H9 (cell line): Measurements from ENCODE around the gene NEK6. TPM values are rescaled to one million over a fixed set of nuclear protein-coding genes. Genes with fewer than 3 reads are reported as not detected.

Source experiments
- DNase-seq: peaks from one replicate; pipeline ENCODE4 v3.0.0-alpha.2; 2017
- H2AFZ ChIP-seq: one replicate; pipeline ENCODE4 v1.6.1; 2013; ENCODE audit warnings: mild to moderate bottlenecking, low read length, control low read depth, moderate library complexity
- H2AK5ac ChIP-seq: 2 replicates; pipeline ENCODE4 v1.6.1; 2013; ENCODE audit warnings: low read length, control low read depth, mixed read lengths; ENCODE audit not compliant: insufficient read length
- H2BK120ac ChIP-seq: one replicate; pipeline ENCODE4 v1.6.1; 2013; ENCODE audit warnings: low read depth, mild to moderate bottlenecking, low read length, control low read depth, inconsistent platforms; ENCODE audit not compliant: poor library complexity, severe bottlenecking
- H2BK12ac ChIP-seq: 2 replicates; pipeline ENCODE4 v1.6.1; 2013; ENCODE audit warnings: low read length, control low read depth, mixed read lengths, low read depth; ENCODE audit not compliant: insufficient read length
- H2BK15ac ChIP-seq: 2 replicates; pipeline ENCODE4 v1.6.1; 2013; ENCODE audit warnings: low read depth, low read length, control low read depth
- H2BK20ac ChIP-seq: one replicate; pipeline ENCODE4 v1.6.1; 2013; ENCODE audit warnings: low read depth, mild to moderate bottlenecking, low read length, control low read depth, inconsistent platforms; ENCODE audit not compliant: poor library complexity, severe bottlenecking
- H2BK5ac ChIP-seq: 2 replicates; pipeline ENCODE4 v1.6.1; 2013; ENCODE audit warnings: low read length, control low read depth, mixed read lengths; ENCODE audit not compliant: insufficient read length
- H3K14ac ChIP-seq: 2 replicates; pipeline ENCODE4 v1.6.1; 2013; ENCODE audit warnings: low read length, control low read depth; ENCODE audit not compliant: insufficient read depth
- H3K18ac ChIP-seq: 2 replicates; pipeline ENCODE4 v1.6.1; 2013; ENCODE audit warnings: low read depth, mild to moderate bottlenecking, mixed read lengths, low read length, control low read depth; ENCODE audit not compliant: insufficient read length
- H3K23ac ChIP-seq: 2 replicates; pipeline ENCODE4 v1.6.1; 2013; ENCODE audit warnings: low read length, control low read depth, mixed read lengths, low read depth; ENCODE audit not compliant: insufficient read length
- H3K23me2 ChIP-seq: 2 replicates; pipeline ENCODE4 v1.6.1; 2013; ENCODE audit warnings: low read depth, mild to moderate bottlenecking, mixed read lengths, low read length, control low read depth; ENCODE audit not compliant: insufficient read length, poor library complexity, severe bottlenecking
- H3K27ac ChIP-seq: 2 replicates; pipeline ENCODE4 v1.5.1; 2013; ENCODE audit warnings: low read length, control low read depth, mixed read lengths, low read depth; ENCODE audit not compliant: insufficient read length
- H3K27me3 ChIP-seq: 2 replicates; pipeline ENCODE4 v1.6.1; 2013; ENCODE audit warnings: low read length, control low read depth, inconsistent platforms; ENCODE audit not compliant: insufficient read depth
- H3K4ac ChIP-seq: 2 replicates; pipeline ENCODE4 v1.6.1; 2013; ENCODE audit warnings: low read depth, mild to moderate bottlenecking, control low read depth, inconsistent platforms, low read length, moderate library complexity
- H3K4me1 ChIP-seq: 2 replicates; pipeline ENCODE4 v1.6.1; 2013; ENCODE audit warnings: low read length, control low read depth, inconsistent platforms; ENCODE audit not compliant: insufficient read depth
- H3K4me2 ChIP-seq: 2 replicates; pipeline ENCODE4 v1.6.1; 2013; ENCODE audit warnings: low read length, control low read depth, mixed read lengths; ENCODE audit not compliant: insufficient read length, insufficient read depth
- H3K56ac ChIP-seq: 2 replicates; pipeline ENCODE4 v1.6.1; 2013; ENCODE audit warnings: low read depth, mild to moderate bottlenecking, mixed read lengths, low read length, control low read depth; ENCODE audit not compliant: insufficient read length
- H3K79me1 ChIP-seq: 2 replicates; pipeline ENCODE4 v1.6.1; 2013; ENCODE audit warnings: low read depth, mild to moderate bottlenecking, moderate library complexity, low read length, control low read depth, inconsistent platforms; ENCODE audit not compliant: insufficient read depth, poor library complexity, severe bottlenecking
- H3K79me2 ChIP-seq: 2 replicates; pipeline ENCODE4 v1.6.1; 2013; ENCODE audit warnings: low read length, control low read depth, inconsistent platforms; ENCODE audit not compliant: insufficient read depth
- H3K9ac ChIP-seq: 2 replicates; pipeline ENCODE4 v1.6.1; 2013; ENCODE audit warnings: low read length, control low read depth, mixed read lengths; ENCODE audit not compliant: insufficient read length; ENCODE audit errors: extremely low read depth
- H3K9me3 ChIP-seq: one replicate; pipeline ENCODE4 v1.6.1; 2013; ENCODE audit warnings: low read depth, low read length, inconsistent platforms; ENCODE audit not compliant: control insufficient read depth
- H3T11ph ChIP-seq: one replicate; pipeline ENCODE4 v1.6.1; 2013; ENCODE audit warnings: mild to moderate bottlenecking, low read length, control low read depth, inconsistent platforms
- H4K20me1 ChIP-seq: one replicate; pipeline ENCODE4 v1.6.1; 2013; ENCODE audit not compliant: control insufficient read depth, insufficient read length, insufficient read depth
- H4K5ac ChIP-seq: 2 replicates; pipeline ENCODE4 v1.6.1; 2013; ENCODE audit warnings: low read depth, mild to moderate bottlenecking, mixed read lengths, low read length, control low read depth; ENCODE audit not compliant: insufficient read length
- H4K8ac ChIP-seq: replicated peaks from 2 replicates; pipeline ENCODE4 v1.6.1; 2013; ENCODE audit warnings: low read length, control low read depth, mixed read lengths, low read depth; ENCODE audit not compliant: insufficient read length
- H4K91ac ChIP-seq: 2 replicates; pipeline ENCODE4 v1.6.1; 2013; ENCODE audit warnings: low read depth, mild to moderate bottlenecking, moderate library complexity, mixed read lengths, low read length, control low read depth; ENCODE audit not compliant: insufficient read length
- H3K27ac Mint-ChIP-seq, 3 experiments: 2 replicates in 2 of 3; 3 replicates in 1 of 3; pipeline ENCODE4 v1.8.0; 2020 to 2021; ENCODE audit warnings: mixed read lengths in 3 of 3, mild to moderate bottlenecking in 1 of 3, moderate library complexity in 1 of 3
- H3K27me3 Mint-ChIP-seq: 2 replicates; pipeline ENCODE4 v1.8.0; 2021; ENCODE audit warnings: low read depth, mild to moderate bottlenecking, moderate library complexity, mixed read lengths
- H3K36me3 Mint-ChIP-seq, 3 experiments: 2 replicates in 2 of 3; 3 replicates in 1 of 3; pipeline ENCODE4 v1.8.0; 2020 to 2021; ENCODE audit warnings: low read depth in 3 of 3, mixed read lengths in 3 of 3; ENCODE audit not compliant: insufficient read depth in 1 of 3
- H3K4me1 Mint-ChIP-seq, 2 experiments: 2 replicates each; pipeline ENCODE4 v1.8.0; 2020; ENCODE audit warnings: mixed read lengths in 2 of 2
- H3K4me3 Mint-ChIP-seq, 2 experiments: 2 replicates in 1 of 2; 3 replicates in 1 of 2; pipeline ENCODE4 v1.8.0; 2020 to 2021; ENCODE audit warnings: mild to moderate bottlenecking in 2 of 2, mixed read lengths in 2 of 2, moderate library complexity in 1 of 2
- H3K9me3 Mint-ChIP-seq, 2 experiments: 2 replicates in 1 of 2; 3 replicates in 1 of 2; pipeline ENCODE4 v1.8.0; 2020; ENCODE audit warnings: mild to moderate bottlenecking in 2 of 2, mixed read lengths in 2 of 2, moderate library complexity in 1 of 2
- WGBS: extraction: QIAGEN DNeasy Blood & Tissue Kit; methylation state at CpG from one replicate; pipeline ENCODE4 v1.1.7; 2013; ENCODE audit warnings: missing lambda C conversion rate, low lambda C conversion rate, mixed read lengths; ENCODE audit not compliant: insufficient read length; ENCODE audit errors: extremely low coverage; 5-methylcytosine and 5-hydroxymethylcytosine counted together
- total RNA-seq: library from RNA; stranded (reverse); gene quantifications from 2 replicates; pipeline ENCODE4 v1.2.1, GENCODE V29; 2021
- TF ChIP-seq, protein P1 (sequence below): fragments of 200-600 bp; sonication (generic); conservative IDR thresholded peaks from 3 replicates; pipeline ENCODE4 v1.8.0; 2021; ENCODE audit warnings: antibody characterized with exemption, mild to moderate bottlenecking

NEK6 gene
- total RNA-seq, 1 experiment from 2014 or later: 14.3 TPM

DNA sequence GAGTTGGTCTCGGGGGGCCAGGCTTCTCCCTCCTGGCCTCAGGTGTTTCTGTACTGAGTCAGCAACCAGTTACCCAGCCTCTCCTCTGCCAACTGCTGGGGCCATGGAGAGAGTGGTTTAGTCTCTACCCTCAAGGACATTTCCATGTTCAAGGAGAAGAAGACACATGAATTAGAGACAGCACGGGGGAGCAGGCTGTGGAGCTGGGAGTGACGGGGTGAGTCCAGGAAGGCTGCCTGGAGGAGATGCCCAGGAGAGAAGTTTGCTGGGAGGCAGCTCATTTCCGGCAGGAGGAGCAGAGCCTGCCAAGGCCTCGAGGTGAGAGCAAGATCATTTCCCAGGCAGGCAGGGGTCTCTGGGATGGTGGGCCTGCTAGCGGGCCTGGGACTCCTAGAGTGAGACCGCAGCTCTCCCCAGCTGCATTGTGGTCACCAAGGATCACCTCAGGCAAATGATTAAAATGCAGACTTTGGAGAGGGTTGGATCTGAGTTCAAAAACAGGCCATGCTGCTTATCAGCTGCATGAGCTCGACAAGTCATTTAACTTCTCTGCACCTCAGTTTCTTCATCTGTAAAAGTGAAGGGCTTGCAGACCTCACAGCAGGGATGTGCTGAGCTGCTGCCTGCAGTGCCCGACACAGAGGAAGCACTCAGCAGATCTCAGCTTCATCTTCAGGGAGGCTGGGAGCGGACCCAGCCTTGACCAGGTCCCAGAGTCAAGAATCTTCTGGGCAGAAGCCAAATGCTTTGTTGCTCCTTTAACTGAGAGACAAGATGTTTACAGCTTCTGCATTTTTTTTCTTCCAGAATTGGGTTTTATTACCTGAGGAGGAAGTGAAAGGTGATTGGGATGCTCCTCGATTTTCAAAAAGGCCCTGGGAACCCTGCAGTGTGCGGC lies 35.2 kb downstream of the NEK6 start:
- TF ChIP-seq, protein P1, sequence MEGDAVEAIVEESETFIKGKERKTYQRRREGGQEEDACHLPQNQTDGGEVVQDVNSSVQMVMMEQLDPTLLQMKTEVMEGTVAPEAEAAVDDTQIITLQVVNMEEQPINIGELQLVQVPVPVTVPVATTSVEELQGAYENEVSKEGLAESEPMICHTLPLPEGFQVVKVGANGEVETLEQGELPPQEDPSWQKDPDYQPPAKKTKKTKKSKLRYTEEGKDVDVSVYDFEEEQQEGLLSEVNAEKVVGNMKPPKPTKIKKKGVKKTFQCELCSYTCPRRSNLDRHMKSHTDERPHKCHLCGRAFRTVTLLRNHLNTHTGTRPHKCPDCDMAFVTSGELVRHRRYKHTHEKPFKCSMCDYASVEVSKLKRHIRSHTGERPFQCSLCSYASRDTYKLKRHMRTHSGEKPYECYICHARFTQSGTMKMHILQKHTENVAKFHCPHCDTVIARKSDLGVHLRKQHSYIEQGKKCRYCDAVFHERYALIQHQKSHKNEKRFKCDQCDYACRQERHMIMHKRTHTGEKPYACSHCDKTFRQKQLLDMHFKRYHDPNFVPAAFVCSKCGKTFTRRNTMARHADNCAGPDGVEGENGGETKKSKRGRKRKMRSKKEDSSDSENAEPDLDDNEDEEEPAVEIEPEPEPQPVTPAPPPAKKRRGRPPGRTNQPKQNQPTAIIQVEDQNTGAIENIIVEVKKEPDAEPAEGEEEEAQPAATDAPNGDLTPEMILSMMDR: no peak

More for the DNA sequence above, 35.2 kb downstream of the NEK6 start:
- H3K27me3 Mint-ChIP-seq: no peaks in the 10 kb centered on the region; the same call in 1 of the 2 replicates
- Histone ChIP-seq H3K79me2 (no peaks in the 10 kb centered on the region), H2BK120ac (no peak overlapping the region), H2BK20ac (no peak overlapping the region), H3K9me3 (no peaks in the 10 kb centered on the region), H3K27me3 (no peaks in the 10 kb centered on the region), H4K91ac (no peak overlapping the region), H3K9ac (no peak overlapping the region), H3K18ac (no peak overlapping the region), H4K8ac (no peak overlapping the region), H2BK5ac (no peak overlapping the region), H3K4me2 (no peak overlapping the region), H2AFZ (no peak overlapping the region), H3K4me1 (no peaks in the 10 kb centered on the region), H3K27ac (no peak overlapping the region), H3K14ac (no peak overlapping the region), H3K79me1 (no peaks in the 10 kb centered on the region), H3K23ac (no peak overlapping the region), H2BK15ac (no peak overlapping the region), H4K20me1 (no peaks in the 10 kb centered on the region), H2BK12ac (no peak overlapping the region), H2AK5ac (no peak overlapping the region), H3T11ph (no peak overlapping the region), H3K4ac (no peak overlapping the region), H3K56ac (no peak overlapping the region), H3K23me2 (no peaks in the 10 kb centered on the region), H4K5ac (no peak overlapping the region)
- H3K27ac Mint-ChIP-seq: peak overlapping the region in 1 of 3 experiments; percentile 65; a peak in 3 of 7 replicates
- whole genome bisulfite sequencing: no CpG with 5 or more reads among the region's 12 CpGs
- H3K9me3 Mint-ChIP-seq: no peaks in the 10 kb centered on the region; a peak in 1 of 5 replicates
- no peak for DNase-seq
- no peak overlapping the region for H3K4me3 Mint-ChIP-seq
- H3K4me1 Mint-ChIP-seq: peaks cover 29 to 40% of the 10 kb centered on the region in 2 experiments
- no peaks in the 10 kb centered on the region; a peak in 1 of 7 replicates for H3K36me3 Mint-ChIP-seq
